ENCODE measurements around the gene MALRD1.

DNA sequence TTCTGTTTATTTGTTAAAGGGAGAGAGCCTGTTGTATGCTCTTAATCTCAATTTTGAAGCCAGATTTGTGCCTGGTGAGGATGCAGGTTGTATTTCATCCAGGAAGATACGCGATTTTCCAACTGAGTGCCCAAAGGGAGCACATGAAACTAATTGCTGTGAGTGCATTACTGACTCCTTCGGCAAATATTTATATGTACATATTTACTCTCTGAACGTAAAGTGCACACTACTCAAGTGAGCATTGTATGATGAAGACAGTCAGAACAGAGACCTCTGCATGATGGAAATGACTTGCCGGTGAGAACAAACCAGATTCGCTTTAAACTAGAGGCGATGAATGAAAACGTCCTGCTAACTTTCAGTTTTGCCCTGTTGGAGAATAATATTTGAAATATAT is 130.1 kb downstream of the MALRD1 start:
- TF ChIP-seq, protein P1, sequence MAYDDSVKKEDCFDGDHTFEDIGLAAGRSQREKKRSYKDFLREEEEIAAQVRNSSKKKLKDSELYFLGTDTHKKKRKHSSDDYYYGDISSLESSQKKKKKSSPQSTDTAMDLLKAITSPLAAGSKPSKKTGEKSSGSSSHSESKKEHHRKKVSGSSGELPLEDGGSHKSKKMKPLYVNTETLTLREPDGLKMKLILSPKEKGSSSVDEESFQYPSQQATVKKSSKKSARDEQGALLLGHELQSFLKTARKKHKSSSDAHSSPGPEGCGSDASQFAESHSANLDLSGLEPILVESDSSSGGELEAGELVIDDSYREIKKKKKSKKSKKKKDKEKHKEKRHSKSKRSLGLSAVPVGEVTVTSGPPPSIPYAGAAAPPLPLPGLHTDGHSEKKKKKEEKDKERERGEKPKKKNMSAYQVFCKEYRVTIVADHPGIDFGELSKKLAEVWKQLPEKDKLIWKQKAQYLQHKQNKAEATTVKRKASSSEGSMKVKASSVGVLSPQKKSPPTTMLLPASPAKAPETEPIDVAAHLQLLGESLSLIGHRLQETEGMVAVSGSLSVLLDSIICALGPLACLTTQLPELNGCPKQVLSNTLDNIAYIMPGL (CRISPR knock-in tag; IDR thresholded peaks at IDR 0.05): no peak
- TF ChIP-seq, protein P2, sequence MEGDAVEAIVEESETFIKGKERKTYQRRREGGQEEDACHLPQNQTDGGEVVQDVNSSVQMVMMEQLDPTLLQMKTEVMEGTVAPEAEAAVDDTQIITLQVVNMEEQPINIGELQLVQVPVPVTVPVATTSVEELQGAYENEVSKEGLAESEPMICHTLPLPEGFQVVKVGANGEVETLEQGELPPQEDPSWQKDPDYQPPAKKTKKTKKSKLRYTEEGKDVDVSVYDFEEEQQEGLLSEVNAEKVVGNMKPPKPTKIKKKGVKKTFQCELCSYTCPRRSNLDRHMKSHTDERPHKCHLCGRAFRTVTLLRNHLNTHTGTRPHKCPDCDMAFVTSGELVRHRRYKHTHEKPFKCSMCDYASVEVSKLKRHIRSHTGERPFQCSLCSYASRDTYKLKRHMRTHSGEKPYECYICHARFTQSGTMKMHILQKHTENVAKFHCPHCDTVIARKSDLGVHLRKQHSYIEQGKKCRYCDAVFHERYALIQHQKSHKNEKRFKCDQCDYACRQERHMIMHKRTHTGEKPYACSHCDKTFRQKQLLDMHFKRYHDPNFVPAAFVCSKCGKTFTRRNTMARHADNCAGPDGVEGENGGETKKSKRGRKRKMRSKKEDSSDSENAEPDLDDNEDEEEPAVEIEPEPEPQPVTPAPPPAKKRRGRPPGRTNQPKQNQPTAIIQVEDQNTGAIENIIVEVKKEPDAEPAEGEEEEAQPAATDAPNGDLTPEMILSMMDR (IDR thresholded peaks at IDR 0.05): no peak
- TF ChIP-seq NFATC4 (CRISPR knock-in tag; IDR thresholded peaks at IDR 0.05) (no peak), CREM (CRISPR knock-in tag; IDR thresholded peaks at IDR 0.05) (no peak), CREB1 (CRISPR knock-in tag; IDR thresholded peaks at IDR 0.05) (no peak), ZNF121 (CRISPR knock-in tag; IDR thresholded peaks at IDR 0.05) (no peak), ZNF317 (CRISPR knock-in tag; IDR thresholded peaks at IDR 0.05; ENCODE audit: borderline replicate concordance, low read depth) (no peak), CBFB (CRISPR knock-in tag; IDR thresholded peaks at IDR 0.05; ENCODE audit: low read depth) (no peak), TCF7 (CRISPR knock-in tag; IDR thresholded peaks at IDR 0.05; ENCODE audit: low read depth) (no peak), ZNF416 (CRISPR knock-in tag; IDR thresholded peaks at IDR 0.05) (no peak)
- TF ChIP-seq, protein P3, sequence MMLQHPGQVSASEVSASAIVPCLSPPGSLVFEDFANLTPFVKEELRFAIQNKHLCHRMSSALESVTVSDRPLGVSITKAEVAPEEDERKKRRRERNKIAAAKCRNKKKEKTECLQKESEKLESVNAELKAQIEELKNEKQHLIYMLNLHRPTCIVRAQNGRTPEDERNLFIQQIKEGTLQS (CRISPR knock-in tag; conservative IDR thresholded peaks at IDR 0.05): no peak
- TF ChIP-seq, protein P4, sequence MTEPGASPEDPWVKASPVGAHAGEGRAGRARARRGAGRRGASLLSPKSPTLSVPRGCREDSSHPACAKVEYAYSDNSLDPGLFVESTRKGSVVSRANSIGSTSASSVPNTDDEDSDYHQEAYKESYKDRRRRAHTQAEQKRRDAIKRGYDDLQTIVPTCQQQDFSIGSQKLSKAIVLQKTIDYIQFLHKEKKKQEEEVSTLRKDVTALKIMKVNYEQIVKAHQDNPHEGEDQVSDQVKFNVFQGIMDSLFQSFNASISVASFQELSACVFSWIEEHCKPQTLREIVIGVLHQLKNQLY (CRISPR knock-in tag; IDR thresholded peaks at IDR 0.05): no peak
- TF ChIP-seq, protein P5, sequence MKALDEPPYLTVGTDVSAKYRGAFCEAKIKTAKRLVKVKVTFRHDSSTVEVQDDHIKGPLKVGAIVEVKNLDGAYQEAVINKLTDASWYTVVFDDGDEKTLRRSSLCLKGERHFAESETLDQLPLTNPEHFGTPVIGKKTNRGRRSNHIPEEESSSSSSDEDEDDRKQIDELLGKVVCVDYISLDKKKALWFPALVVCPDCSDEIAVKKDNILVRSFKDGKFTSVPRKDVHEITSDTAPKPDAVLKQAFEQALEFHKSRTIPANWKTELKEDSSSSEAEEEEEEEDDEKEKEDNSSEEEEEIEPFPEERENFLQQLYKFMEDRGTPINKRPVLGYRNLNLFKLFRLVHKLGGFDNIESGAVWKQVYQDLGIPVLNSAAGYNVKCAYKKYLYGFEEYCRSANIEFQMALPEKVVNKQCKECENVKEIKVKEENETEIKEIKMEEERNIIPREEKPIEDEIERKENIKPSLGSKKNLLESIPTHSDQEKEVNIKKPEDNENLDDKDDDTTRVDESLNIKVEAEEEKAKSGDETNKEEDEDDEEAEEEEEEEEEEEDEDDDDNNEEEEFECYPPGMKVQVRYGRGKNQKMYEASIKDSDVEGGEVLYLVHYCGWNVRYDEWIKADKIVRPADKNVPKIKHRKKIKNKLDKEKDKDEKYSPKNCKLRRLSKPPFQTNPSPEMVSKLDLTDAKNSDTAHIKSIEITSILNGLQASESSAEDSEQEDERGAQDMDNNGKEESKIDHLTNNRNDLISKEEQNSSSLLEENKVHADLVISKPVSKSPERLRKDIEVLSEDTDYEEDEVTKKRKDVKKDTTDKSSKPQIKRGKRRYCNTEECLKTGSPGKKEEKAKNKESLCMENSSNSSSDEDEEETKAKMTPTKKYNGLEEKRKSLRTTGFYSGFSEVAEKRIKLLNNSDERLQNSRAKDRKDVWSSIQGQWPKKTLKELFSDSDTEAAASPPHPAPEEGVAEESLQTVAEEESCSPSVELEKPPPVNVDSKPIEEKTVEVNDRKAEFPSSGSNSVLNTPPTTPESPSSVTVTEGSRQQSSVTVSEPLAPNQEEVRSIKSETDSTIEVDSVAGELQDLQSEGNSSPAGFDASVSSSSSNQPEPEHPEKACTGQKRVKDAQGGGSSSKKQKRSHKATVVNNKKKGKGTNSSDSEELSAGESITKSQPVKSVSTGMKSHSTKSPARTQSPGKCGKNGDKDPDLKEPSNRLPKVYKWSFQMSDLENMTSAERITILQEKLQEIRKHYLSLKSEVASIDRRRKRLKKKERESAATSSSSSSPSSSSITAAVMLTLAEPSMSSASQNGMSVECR (CRISPR knock-in tag; IDR thresholded peaks at IDR 0.05; ENCODE audit: borderline replicate concordance): no peak
